SU-DHL-6 (cell line): ENCODE results near the gene KLHL22.

ENCODE experiments used
- H2AFZ ChIP-seq: fragments of 200-600 bp; sonication (generic); 2 replicates; pipeline ENCODE4 v1.6.1; 2014; ENCODE audit warnings: low read depth, mild to moderate bottlenecking, moderate library complexity, mixed read lengths, antibody characterized with exemption, low read length; ENCODE audit not compliant: severe bottlenecking
- H3F3A ChIP-seq: fragments of 200-600 bp; shearing (Covaris generic); 2 replicates; pipeline ENCODE4 v1.6.0; 2016; ENCODE audit warnings: antibody characterized with exemption, mild to moderate bottlenecking; ENCODE audit not compliant: insufficient read depth
- H3K27ac ChIP-seq: fragments of 200-600 bp; sonication (generic); 2 replicates; pipeline ENCODE4 v1.5.1; 2016; ENCODE audit warnings: low read depth, mild to moderate bottlenecking, low read length, moderate library complexity, mixed read lengths
- H3K27me3 ChIP-seq: fragments of 200-600 bp; sonication (generic), shearing (Covaris generic); 2 replicates; pipeline ENCODE4 v1.6.0; 2014; ENCODE audit warnings: mild to moderate bottlenecking, low read length
- H3K36me3 ChIP-seq: fragments of 200-600 bp; sonication (generic); 2 replicates; pipeline ENCODE4 v1.6.1; 2014; ENCODE audit warnings: mild to moderate bottlenecking, low read length, mixed read lengths
- H3K4me2 ChIP-seq: fragments of 300-600, 200-600 bp; shearing (Covaris generic), sonication (generic); 2 replicates; pipeline ENCODE4 v1.6.0; 2014; ENCODE audit warnings: low read length, low read depth, mild to moderate bottlenecking; ENCODE audit not compliant: poor library complexity, severe bottlenecking
- H3K4me3 ChIP-seq: fragments of 200-600 bp; sonication (generic); 2 replicates; pipeline ENCODE4 v1.5.1; 2014; ENCODE audit warnings: antibody characterized with exemption, low read length, mild to moderate bottlenecking, mixed read lengths; ENCODE audit not compliant: insufficient read depth, poor library complexity, severe bottlenecking
- H3K79me2 ChIP-seq: fragments of 200-600 bp; sonication (generic); 2 replicates; pipeline ENCODE4 v1.6.1; 2014; ENCODE audit warnings: mild to moderate bottlenecking, low read length, moderate library complexity; ENCODE audit not compliant: insufficient read depth
- H3K9ac ChIP-seq: fragments of 200-600 bp; sonication (generic); 2 replicates; pipeline ENCODE4 v1.7.0; 2014; ENCODE audit warnings: mild to moderate bottlenecking, low read length
- H3K9me2 ChIP-seq: fragments of 200-600 bp; sonication (generic); replicated peaks from 2 replicates; pipeline ENCODE4 v1.6.1; 2014; ENCODE audit warnings: low read length; ENCODE audit not compliant: insufficient read depth
- H3K9me3 ChIP-seq: fragments of 200-600 bp; sonication (generic); 2 replicates; pipeline ENCODE4 v1.6.1; 2014; ENCODE audit warnings: low read length, mixed read lengths; ENCODE audit not compliant: insufficient read depth
- H4K20me1 ChIP-seq: fragments of 200-600 bp; sonication (generic); 2 replicates; pipeline ENCODE4 v1.6.1; 2014; ENCODE audit warnings: low read depth, mild to moderate bottlenecking, antibody characterized with exemption, low read length, moderate library complexity, mixed read lengths
- EZH2phosphoT487 ChIP-seq: fragments of 200-600 bp; sonication (generic), shearing (Covaris generic); conservative IDR thresholded peaks from 2 replicates; pipeline ENCODE4 v1.6.1; 2018; ENCODE audit warnings: mild to moderate bottlenecking, antibody characterized with exemption, low read length, moderate library complexity, mixed read lengths
- TF ChIP-seq, protein P1 (sequence below): fragments of 200-600 bp; sonication (generic); IDR thresholded peaks from one replicate; pipeline ENCODE4 v1.5.1; 2017; ENCODE audit warnings: antibody characterized with exemption, mild to moderate bottlenecking, low read length, moderate library complexity; ENCODE audit not compliant: insufficient read depth, poor library complexity, severe bottlenecking

Gene KLHL22

DNA sequence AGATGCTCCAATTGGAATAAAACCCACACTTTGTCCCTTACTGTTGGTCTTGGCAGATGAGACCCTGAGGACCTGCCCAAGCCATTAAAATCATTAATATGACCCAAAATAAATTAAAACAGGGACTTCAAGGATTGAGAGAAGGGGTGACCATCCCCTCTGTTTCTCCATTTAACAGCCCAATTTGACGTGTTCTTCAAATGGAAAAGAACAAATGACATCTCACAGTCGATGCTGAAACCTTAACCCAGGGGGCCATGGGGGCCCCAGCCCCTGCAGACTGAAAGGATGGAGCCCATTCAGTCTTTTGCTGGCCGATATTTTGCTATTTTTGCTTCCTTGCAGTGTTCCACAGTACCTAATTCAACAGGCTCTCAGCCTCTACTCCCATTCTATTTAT is 81.1 kb downstream of the KLHL22 start:
- Histone ChIP-seq H3K4me3 (no peak overlapping the region), H3K9me3 (no peaks in the 10 kb centered on the region), H3K27me3 (no peaks in the 10 kb centered on the region), H3K9me2 (no peaks in the 10 kb centered on the region), H3F3A (no peaks in the 10 kb centered on the region), H2AFZ (no peak overlapping the region), H3K79me2 (no peaks in the 10 kb centered on the region), H3K4me2 (no peak overlapping the region), H3K9ac (no peak overlapping the region), H3K27ac (no peak overlapping the region), H4K20me1 (no peaks in the 10 kb centered on the region), H3K36me3 (no peaks in the 10 kb centered on the region)
- TF ChIP-seq, protein P1, sequence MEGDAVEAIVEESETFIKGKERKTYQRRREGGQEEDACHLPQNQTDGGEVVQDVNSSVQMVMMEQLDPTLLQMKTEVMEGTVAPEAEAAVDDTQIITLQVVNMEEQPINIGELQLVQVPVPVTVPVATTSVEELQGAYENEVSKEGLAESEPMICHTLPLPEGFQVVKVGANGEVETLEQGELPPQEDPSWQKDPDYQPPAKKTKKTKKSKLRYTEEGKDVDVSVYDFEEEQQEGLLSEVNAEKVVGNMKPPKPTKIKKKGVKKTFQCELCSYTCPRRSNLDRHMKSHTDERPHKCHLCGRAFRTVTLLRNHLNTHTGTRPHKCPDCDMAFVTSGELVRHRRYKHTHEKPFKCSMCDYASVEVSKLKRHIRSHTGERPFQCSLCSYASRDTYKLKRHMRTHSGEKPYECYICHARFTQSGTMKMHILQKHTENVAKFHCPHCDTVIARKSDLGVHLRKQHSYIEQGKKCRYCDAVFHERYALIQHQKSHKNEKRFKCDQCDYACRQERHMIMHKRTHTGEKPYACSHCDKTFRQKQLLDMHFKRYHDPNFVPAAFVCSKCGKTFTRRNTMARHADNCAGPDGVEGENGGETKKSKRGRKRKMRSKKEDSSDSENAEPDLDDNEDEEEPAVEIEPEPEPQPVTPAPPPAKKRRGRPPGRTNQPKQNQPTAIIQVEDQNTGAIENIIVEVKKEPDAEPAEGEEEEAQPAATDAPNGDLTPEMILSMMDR = no peak
- TF ChIP-seq EZH2phosphoT487 = no peak

DNA sequence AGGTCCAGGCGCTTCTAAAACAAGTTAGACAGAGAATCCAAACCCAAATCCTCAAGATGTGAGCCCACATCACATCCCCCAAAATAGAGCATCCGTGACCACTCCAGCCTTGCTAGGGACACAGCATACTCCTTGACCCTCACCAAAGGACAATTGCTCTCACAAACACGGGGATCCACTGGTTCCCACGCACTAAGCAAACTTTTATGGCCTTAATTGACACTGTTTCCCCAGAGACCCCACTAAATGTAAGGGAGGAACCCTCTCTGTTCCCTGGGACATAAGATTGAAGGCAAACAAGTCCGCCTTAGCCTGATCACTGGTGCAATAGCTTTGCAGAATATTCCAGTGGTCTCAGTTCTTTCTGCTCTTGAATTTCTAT is 81.5 kb downstream of the KLHL22 start:
- H3K27me3 ChIP-seq = no peaks in the 10 kb centered on the region
- no peaks in the 10 kb centered on the region for H3K36me3 ChIP-seq
- no peaks in the 10 kb centered on the region for H3K79me2 ChIP-seq
- no peak overlapping the region for H2AFZ ChIP-seq
- no peak overlapping the region for H3K9ac ChIP-seq
- H3K9me3 ChIP-seq = no peaks in the 10 kb centered on the region
- H4K20me1 ChIP-seq = no peaks in the 10 kb centered on the region
- H3K4me2 ChIP-seq = no peak overlapping the region
- H3F3A ChIP-seq = no peaks in the 10 kb centered on the region
- TF ChIP-seq EZH2phosphoT487 = no peak
- TF ChIP-seq, protein P1 = no peak
- H3K9me2 ChIP-seq = no peaks in the 10 kb centered on the region
- H3K4me3 ChIP-seq = no peak overlapping the region
- H3K27ac ChIP-seq = no peak overlapping the region

DNA sequence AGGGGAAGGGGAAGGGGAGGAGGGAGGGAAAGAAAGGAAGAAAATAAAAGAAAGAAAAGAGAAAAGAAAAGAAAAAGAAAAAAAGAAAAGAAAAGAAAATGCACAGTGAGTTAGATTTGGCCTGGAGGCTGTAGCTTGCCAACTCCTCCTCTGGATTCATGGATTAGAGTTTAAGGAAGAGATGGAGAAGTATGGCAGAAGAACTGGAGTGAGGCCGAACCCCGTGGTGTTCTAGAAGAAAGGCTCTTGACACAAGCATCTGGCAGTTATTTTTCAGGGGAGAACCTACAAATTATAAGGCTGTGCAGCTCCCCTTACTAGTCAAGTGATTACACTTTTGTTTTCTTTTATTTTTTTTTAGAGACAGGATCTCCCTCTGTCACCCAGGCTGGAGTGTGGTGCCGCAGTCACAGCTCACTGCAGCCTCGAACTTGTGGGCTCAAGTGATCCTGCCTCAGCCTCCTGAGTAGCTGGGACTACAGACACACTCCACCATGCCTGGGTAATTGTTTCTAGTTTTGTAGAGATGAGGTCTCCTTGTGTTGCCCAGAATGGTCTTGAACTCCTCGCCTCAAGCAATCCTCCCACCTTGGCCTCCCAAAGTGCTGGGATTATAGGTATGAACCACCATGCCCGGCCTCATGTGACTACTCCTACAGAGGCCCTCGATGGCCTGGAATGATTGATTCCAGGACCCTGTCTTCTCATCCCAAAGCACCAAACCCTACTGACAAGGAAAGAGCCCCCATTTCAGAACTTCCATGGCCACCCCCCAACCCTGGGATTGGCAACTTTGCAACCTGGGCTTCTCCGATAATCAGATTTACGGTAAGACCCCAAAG is 82.2 kb downstream of the KLHL22 start:
- TF ChIP-seq, protein P1 = no peak
- TF ChIP-seq EZH2phosphoT487 = no peak
- Histone ChIP-seq H3K36me3 (no peaks in the 10 kb centered on the region), H4K20me1 (no peaks in the 10 kb centered on the region), H3K27me3 (no peaks in the 10 kb centered on the region), H3K79me2 (no peaks in the 10 kb centered on the region), H3K9ac (no peak overlapping the region), H3K4me2 (no peak overlapping the region), H3K4me3 (no peak overlapping the region), H3F3A (no peaks in the 10 kb centered on the region), H3K9me3 (no peaks in the 10 kb centered on the region), H2AFZ (no peak overlapping the region), H3K9me2 (no peaks in the 10 kb centered on the region), H3K27ac (no peak overlapping the region)
